Cerebellar nuclear complex (tissue), 1 donor: ENCODE measurements around the gene ZNF414.

Source experiments
- DNase-seq, 2 experiments: peaks; one replicate each; lab custom pipeline; 2025; lab: John Stamatoyannopoulos, UW

Gene ZNF414

DNA sequence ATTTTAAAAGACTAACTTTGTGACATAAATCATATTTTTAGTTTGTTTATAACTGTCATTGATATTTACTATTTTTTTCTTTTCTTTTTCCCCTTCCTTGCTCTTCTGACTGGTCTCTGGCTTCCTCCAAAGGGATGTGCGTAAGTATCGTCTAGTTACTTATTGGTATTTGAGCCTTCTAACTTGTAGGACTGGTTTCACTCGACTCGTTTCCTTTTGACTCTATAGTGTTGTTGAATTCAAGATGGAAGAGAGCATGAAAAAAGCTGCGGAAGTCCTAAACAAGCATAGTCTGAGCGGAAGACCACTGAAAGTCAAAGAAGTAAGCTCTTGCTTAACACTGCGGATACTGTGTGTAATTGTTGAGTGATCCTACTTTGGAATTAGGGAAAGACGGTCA is 50.6 kb downstream of the ZNF414 start:
- DNase-seq: no peak

GRCh38 chr19:8462571-8462970 is 51.4 kb downstream of the ZNF414 start:
- no peak for DNase-seq

DNA sequence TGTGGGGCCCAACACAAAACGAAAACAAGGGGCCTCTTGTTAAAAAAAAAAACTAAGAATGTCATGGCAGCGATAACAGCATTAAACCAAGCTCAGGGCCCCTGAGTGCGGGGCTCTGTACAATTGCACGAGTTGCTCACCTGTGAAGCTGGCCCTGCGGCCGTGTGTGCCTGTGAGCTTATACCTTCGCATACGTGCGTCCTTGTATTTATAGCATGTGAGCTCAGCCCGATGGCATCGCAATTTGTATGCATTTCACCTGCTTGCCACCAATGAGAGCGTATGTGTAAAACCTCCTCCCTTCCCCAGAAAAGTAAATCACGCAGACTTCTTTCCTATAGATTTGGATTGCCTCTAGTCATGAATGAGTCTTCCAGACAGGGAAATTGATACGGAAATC is 52.1 kb downstream of the ZNF414 start:
- no peak for DNase-seq

DNA sequence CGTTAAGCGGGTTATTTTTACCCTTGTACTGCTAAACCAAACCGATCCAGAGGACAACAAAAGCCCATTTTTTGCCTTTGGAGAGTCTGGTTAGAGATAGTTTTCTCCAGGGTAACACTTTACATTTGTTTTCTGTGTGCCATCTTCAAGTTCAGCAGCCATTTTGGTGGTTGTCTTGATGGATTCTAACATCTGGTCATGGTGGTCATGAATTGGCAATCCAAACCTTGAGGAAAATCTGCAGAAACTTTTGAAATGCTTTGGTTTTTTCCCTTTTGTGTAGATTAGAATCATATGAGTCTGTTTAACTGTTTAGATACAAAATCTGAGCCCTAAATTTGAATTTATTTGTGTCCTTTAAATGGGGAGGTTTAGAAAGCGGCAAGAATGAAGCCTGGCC is 52.6 kb downstream of the ZNF414 start:
- no peak for DNase-seq

- DNase-seq: no peak
Measured at GRCh38 chr19:8460516-8461298, 53.3 kb downstream of the ZNF414 start.
